H9 (cell line): ENCODE results near the gene SCUBE2. TPM values are rescaled to one million over a fixed set of nuclear protein-coding genes. Genes with fewer than 3 reads are reported as not detected.

Experiments used
- DNase-seq: peaks from one replicate; pipeline ENCODE4 v3.0.0-alpha.2; 2017
- H2AFZ ChIP-seq: one replicate; pipeline ENCODE4 v1.6.1; 2013; ENCODE audit warnings: mild to moderate bottlenecking, low read length, control low read depth, moderate library complexity
- H2AK5ac ChIP-seq: 2 replicates; pipeline ENCODE4 v1.6.1; 2013; ENCODE audit warnings: low read length, control low read depth, mixed read lengths; ENCODE audit not compliant: insufficient read length
- H2BK120ac ChIP-seq: one replicate; pipeline ENCODE4 v1.6.1; 2013; ENCODE audit warnings: low read depth, mild to moderate bottlenecking, low read length, control low read depth, inconsistent platforms; ENCODE audit not compliant: poor library complexity, severe bottlenecking
- H2BK12ac ChIP-seq: 2 replicates; pipeline ENCODE4 v1.6.1; 2013; ENCODE audit warnings: low read length, control low read depth, mixed read lengths, low read depth; ENCODE audit not compliant: insufficient read length
- H2BK15ac ChIP-seq: 2 replicates; pipeline ENCODE4 v1.6.1; 2013; ENCODE audit warnings: low read depth, low read length, control low read depth
- H2BK20ac ChIP-seq: one replicate; pipeline ENCODE4 v1.6.1; 2013; ENCODE audit warnings: low read depth, mild to moderate bottlenecking, low read length, control low read depth, inconsistent platforms; ENCODE audit not compliant: poor library complexity, severe bottlenecking
- H2BK5ac ChIP-seq: 2 replicates; pipeline ENCODE4 v1.6.1; 2013; ENCODE audit warnings: low read length, control low read depth, mixed read lengths; ENCODE audit not compliant: insufficient read length
- H3K14ac ChIP-seq: 2 replicates; pipeline ENCODE4 v1.6.1; 2013; ENCODE audit warnings: low read length, control low read depth; ENCODE audit not compliant: insufficient read depth
- H3K18ac ChIP-seq: 2 replicates; pipeline ENCODE4 v1.6.1; 2013; ENCODE audit warnings: low read depth, mild to moderate bottlenecking, mixed read lengths, low read length, control low read depth; ENCODE audit not compliant: insufficient read length
- H3K23ac ChIP-seq: 2 replicates; pipeline ENCODE4 v1.6.1; 2013; ENCODE audit warnings: low read length, control low read depth, mixed read lengths, low read depth; ENCODE audit not compliant: insufficient read length
- H3K23me2 ChIP-seq: 2 replicates; pipeline ENCODE4 v1.6.1; 2013; ENCODE audit warnings: low read depth, mild to moderate bottlenecking, mixed read lengths, low read length, control low read depth; ENCODE audit not compliant: insufficient read length, poor library complexity, severe bottlenecking
- H3K27ac ChIP-seq: 2 replicates; pipeline ENCODE4 v1.5.1; 2013; ENCODE audit warnings: low read length, control low read depth, mixed read lengths, low read depth; ENCODE audit not compliant: insufficient read length
- H3K27me3 ChIP-seq: 2 replicates; pipeline ENCODE4 v1.6.1; 2013; ENCODE audit warnings: low read length, control low read depth, inconsistent platforms; ENCODE audit not compliant: insufficient read depth
- H3K4ac ChIP-seq: 2 replicates; pipeline ENCODE4 v1.6.1; 2013; ENCODE audit warnings: low read depth, mild to moderate bottlenecking, control low read depth, inconsistent platforms, low read length, moderate library complexity
- H3K4me1 ChIP-seq: 2 replicates; pipeline ENCODE4 v1.6.1; 2013; ENCODE audit warnings: low read length, control low read depth, inconsistent platforms; ENCODE audit not compliant: insufficient read depth
- H3K4me2 ChIP-seq: 2 replicates; pipeline ENCODE4 v1.6.1; 2013; ENCODE audit warnings: low read length, control low read depth, mixed read lengths; ENCODE audit not compliant: insufficient read length, insufficient read depth
- H3K56ac ChIP-seq: 2 replicates; pipeline ENCODE4 v1.6.1; 2013; ENCODE audit warnings: low read depth, mild to moderate bottlenecking, mixed read lengths, low read length, control low read depth; ENCODE audit not compliant: insufficient read length
- H3K79me1 ChIP-seq: 2 replicates; pipeline ENCODE4 v1.6.1; 2013; ENCODE audit warnings: low read depth, mild to moderate bottlenecking, moderate library complexity, low read length, control low read depth, inconsistent platforms; ENCODE audit not compliant: insufficient read depth, poor library complexity, severe bottlenecking
- H3K79me2 ChIP-seq: 2 replicates; pipeline ENCODE4 v1.6.1; 2013; ENCODE audit warnings: low read length, control low read depth, inconsistent platforms; ENCODE audit not compliant: insufficient read depth
- H3K9ac ChIP-seq: 2 replicates; pipeline ENCODE4 v1.6.1; 2013; ENCODE audit warnings: low read length, control low read depth, mixed read lengths; ENCODE audit not compliant: insufficient read length; ENCODE audit errors: extremely low read depth
- H3K9me3 ChIP-seq: one replicate; pipeline ENCODE4 v1.6.1; 2013; ENCODE audit warnings: low read depth, low read length, inconsistent platforms; ENCODE audit not compliant: control insufficient read depth
- H3T11ph ChIP-seq: one replicate; pipeline ENCODE4 v1.6.1; 2013; ENCODE audit warnings: mild to moderate bottlenecking, low read length, control low read depth, inconsistent platforms
- H4K20me1 ChIP-seq: one replicate; pipeline ENCODE4 v1.6.1; 2013; ENCODE audit not compliant: control insufficient read depth, insufficient read length, insufficient read depth
- H4K5ac ChIP-seq: 2 replicates; pipeline ENCODE4 v1.6.1; 2013; ENCODE audit warnings: low read depth, mild to moderate bottlenecking, mixed read lengths, low read length, control low read depth; ENCODE audit not compliant: insufficient read length
- H4K8ac ChIP-seq: replicated peaks from 2 replicates; pipeline ENCODE4 v1.6.1; 2013; ENCODE audit warnings: low read length, control low read depth, mixed read lengths, low read depth; ENCODE audit not compliant: insufficient read length
- H4K91ac ChIP-seq: 2 replicates; pipeline ENCODE4 v1.6.1; 2013; ENCODE audit warnings: low read depth, mild to moderate bottlenecking, moderate library complexity, mixed read lengths, low read length, control low read depth; ENCODE audit not compliant: insufficient read length
- H3K27ac Mint-ChIP-seq, 3 experiments: 2 replicates in 2 of 3; 3 replicates in 1 of 3; pipeline ENCODE4 v1.8.0; 2020 to 2021; ENCODE audit warnings: mixed read lengths in 3 of 3, mild to moderate bottlenecking in 1 of 3, moderate library complexity in 1 of 3
- H3K27me3 Mint-ChIP-seq: 2 replicates; pipeline ENCODE4 v1.8.0; 2021; ENCODE audit warnings: low read depth, mild to moderate bottlenecking, moderate library complexity, mixed read lengths
- H3K36me3 Mint-ChIP-seq, 3 experiments: 2 replicates in 2 of 3; 3 replicates in 1 of 3; pipeline ENCODE4 v1.8.0; 2020 to 2021; ENCODE audit warnings: low read depth in 3 of 3, mixed read lengths in 3 of 3; ENCODE audit not compliant: insufficient read depth in 1 of 3
- H3K4me1 Mint-ChIP-seq, 2 experiments: 2 replicates each; pipeline ENCODE4 v1.8.0; 2020; ENCODE audit warnings: mixed read lengths in 2 of 2
- H3K4me3 Mint-ChIP-seq, 2 experiments: 2 replicates in 1 of 2; 3 replicates in 1 of 2; pipeline ENCODE4 v1.8.0; 2020 to 2021; ENCODE audit warnings: mild to moderate bottlenecking in 2 of 2, mixed read lengths in 2 of 2, moderate library complexity in 1 of 2
- H3K9me3 Mint-ChIP-seq, 2 experiments: 2 replicates in 1 of 2; 3 replicates in 1 of 2; pipeline ENCODE4 v1.8.0; 2020; ENCODE audit warnings: mild to moderate bottlenecking in 2 of 2, mixed read lengths in 2 of 2, moderate library complexity in 1 of 2
- CTCF ChIP-seq: fragments of 200-600 bp; sonication (generic); conservative IDR thresholded peaks from 3 replicates; pipeline ENCODE4 v1.8.0; 2021; ENCODE audit warnings: antibody characterized with exemption, mild to moderate bottlenecking
- WGBS: extraction: QIAGEN DNeasy Blood & Tissue Kit; methylation state at CpG from one replicate; pipeline ENCODE4 v1.1.7; 2013; ENCODE audit warnings: missing lambda C conversion rate, low lambda C conversion rate, mixed read lengths; ENCODE audit not compliant: insufficient read length; ENCODE audit errors: extremely low coverage; 5-methylcytosine and 5-hydroxymethylcytosine counted together
- long read RNA-seq: library from polyadenylated mRNA; unstranded; transcript quantifications from one replicate; pipeline ENCODE4 v2.0.0, GENCODE V29; 2020
- total RNA-seq: library from RNA; stranded (reverse); gene quantifications from 2 replicates; pipeline ENCODE4 v1.2.1, GENCODE V29; 2021

Gene SCUBE2
- total RNA-seq: 1.6 and 1.8 TPM in 2 replicates
- long read RNA-seq, partial matches to known transcripts: 0 of 1 reads
- long read RNA-seq, other reads (novel, unspliced or antisense): 1 of 1 reads

GRCh38 chr11:9091044-9091922 lies at the start of gene SCUBE2:
Gene SCUBE2 (minus strand): TSS chr11:9091599. CDS start chr11:9091528, 71 bp downstream.
- H3K27ac Mint-ChIP-seq: peak within 1 kb of the TSS in 1 of 3 experiments; percentile 20; a peak in 1 of 7 replicates
- Histone ChIP-seq H4K20me1 (no peaks in the 10 kb centered on the region), H3K9ac (no peak within 1 kb of the TSS), H3K79me2 (no peaks in the 10 kb centered on the region), H2AK5ac (no peak within 1 kb of the TSS), H4K5ac (no peak within 1 kb of the TSS), H4K91ac (no peak within 1 kb of the TSS), H2BK20ac (no peak within 1 kb of the TSS), H2BK5ac (no peak within 1 kb of the TSS), H2BK12ac (no peak within 1 kb of the TSS), H4K8ac (no peak within 1 kb of the TSS), H3K14ac (no peak within 1 kb of the TSS; the same call in 1 of the 2 replicates), H3K18ac (no peak within 1 kb of the TSS), H3K23me2 (peaks cover 8% of the 10 kb centered on the region), H3K9me3 (no peaks in the 10 kb centered on the region), H3K27me3 (peaks cover 10% of the 10 kb centered on the region; the same call in 1 of the 2 replicates), H3K4me1 (peaks cover 2% of the 10 kb centered on the region; the same call in 1 of the 2 replicates), H3K79me1 (no peaks in the 10 kb centered on the region), H3K56ac (no peak within 1 kb of the TSS), H2BK15ac (no peak within 1 kb of the TSS), H3K4me2 (peak within 1 kb of the TSS; percentile 46), H2BK120ac (no peak within 1 kb of the TSS), H3K4ac (no peak within 1 kb of the TSS), H2AFZ (no peak within 1 kb of the TSS), H3K23ac (no peak within 1 kb of the TSS), H3K27ac (no peak within 1 kb of the TSS), H3T11ph (no peak within 1 kb of the TSS)
- DNase-seq: peak; percentile 45
- no peaks in the 10 kb centered on the region; a peak in 1 of 5 replicates for H3K9me3 Mint-ChIP-seq
- TF ChIP-seq CTCF: no peak
- peaks cover 0 to 2% (median 0%) of the 10 kb centered on the region in 3 experiments; a peak in 2 of 7 replicates for H3K36me3 Mint-ChIP-seq
- no CpG with 5 or more reads among the region's 113 CpGs for WGBS
- H3K4me1 Mint-ChIP-seq: peaks cover 11 to 14% of the 10 kb centered on the region in 2 experiments
- H3K4me3 Mint-ChIP-seq: peak within 1 kb of the TSS; percentile 65 to 81
- peaks cover 55% of the 10 kb centered on the region for H3K27me3 Mint-ChIP-seq
